GM19035 (cell line): ENCODE measurements around the gene GRB7.
"Not testable (repeated sequence)": the region's sequence is repeated elsewhere in the genome, so short reads cannot be mapped to it uniquely, and the experiment has no call there.

Experiments
- ATAC-seq: cut with Tn5 transposase; IDR thresholded peaks from one replicate; pipeline ENCODE4 v1.9.1; 2021; ENCODE audit not compliant: unreplicated experiment

Gene GRB7

DNA sequence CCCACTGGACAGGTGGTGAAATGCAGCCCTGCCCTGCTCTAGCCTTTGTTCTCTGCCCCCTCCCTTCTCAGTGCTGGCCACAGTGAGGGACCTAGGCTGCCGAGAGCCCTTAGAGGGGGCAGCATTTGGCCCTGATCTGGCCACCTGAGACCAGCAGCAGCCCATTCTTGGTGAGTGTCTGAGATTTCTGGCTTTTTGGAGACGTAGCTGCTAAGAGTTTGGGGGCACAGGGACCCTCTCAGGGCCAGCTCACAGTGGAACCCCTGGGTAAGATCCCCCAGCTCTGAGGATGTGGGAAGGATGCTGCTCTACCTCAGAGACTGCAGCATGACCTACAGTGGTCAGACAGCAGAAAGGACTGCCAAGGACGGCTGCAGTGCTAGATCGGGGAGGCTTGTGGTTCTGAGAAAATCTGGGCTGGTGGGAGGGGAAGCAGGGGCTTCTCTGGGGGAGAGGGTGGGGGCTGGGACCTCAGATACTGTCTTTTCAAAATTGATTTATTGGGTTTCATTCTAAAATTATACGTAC, 13.3 kb downstream of the GRB7 start:
- ATAC-seq = no peak

DNA sequence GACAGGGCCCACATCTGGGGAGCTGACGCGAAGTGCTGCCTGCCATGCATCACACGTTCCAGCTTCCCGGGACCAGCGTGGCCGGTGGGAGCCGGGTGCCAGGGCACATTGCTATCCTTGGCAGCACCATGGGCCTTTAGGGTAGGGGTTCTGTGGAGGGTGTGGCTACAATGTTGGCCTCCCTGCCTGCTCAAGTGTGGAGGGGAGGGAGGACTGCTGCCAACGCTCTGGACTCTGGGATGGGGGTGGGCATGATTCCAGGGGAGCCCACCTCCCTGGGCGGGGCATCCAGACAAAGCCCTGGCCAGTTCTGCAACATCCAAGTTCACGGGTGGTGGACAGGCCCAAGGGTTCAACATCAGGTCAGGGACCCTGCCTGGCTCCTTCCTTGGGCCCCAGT, 13.9 kb downstream of the GRB7 start:
- ATAC-seq = no peak

DNA sequence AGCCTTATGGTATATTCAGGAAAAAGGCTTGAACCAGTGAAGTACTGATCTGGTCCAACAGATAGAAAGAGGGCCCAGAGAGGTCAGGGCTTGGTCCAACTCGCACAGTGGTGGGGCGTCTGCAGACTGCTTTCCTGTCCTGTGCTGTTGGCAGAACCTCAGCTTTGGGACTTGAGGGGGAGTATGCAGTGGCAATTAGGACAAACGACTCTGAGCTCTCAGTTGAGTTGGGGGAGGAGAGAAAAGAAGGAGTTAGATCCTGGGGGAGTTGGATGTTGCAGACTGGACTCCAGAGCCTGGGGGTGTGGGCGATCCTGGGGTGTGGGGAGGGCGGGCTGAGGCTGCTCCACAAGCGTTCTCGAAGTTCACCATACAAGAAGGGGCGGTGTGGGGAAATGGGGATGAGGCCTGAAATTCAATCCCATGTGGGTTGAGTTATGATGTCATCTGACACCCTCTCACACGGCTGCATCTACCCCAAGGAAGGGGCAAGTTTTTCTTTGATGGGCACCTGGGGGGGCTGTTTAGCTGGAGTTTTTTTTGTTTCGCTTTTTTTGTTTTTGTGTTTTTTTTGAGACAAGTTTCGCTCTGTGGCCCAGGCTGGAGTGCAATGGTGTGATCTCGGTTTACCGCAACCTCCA, 14.6 kb downstream of the GRB7 start:
- no peak for ATAC-seq

DNA sequence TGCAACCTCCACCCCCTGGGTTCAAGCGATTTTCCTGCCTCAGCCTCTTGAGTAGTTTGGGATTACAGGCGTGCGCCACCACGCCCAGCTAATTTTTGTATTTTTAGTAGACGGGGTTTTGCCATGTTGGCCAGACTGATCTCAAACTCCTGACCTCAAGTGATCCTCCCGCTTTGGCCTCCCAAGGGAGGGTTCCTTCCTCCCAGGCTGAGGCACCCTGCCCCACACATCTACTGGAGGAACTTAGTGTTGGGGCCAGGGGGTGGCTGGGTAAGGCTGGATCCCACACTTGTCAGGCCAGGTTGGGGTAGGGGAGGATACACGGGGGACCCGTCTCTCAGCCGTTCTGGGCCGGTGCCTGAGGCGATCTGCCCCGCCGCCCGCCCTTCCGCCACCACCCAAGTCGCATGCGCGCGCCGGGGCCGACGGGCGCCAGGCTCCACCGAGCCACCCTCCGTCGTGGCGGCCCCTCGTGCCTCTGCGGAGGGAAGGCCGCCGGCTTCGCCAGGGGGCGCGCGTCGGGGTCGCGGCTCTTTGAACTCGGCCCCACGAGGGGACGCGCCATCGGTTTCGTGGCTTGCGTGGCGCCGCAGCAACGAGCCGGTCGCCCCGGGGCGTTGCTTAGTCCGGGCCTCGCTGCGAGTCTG, 15.9 kb downstream of the GRB7 start:
- peak; percentile 35 for ATAC-seq

DNA sequence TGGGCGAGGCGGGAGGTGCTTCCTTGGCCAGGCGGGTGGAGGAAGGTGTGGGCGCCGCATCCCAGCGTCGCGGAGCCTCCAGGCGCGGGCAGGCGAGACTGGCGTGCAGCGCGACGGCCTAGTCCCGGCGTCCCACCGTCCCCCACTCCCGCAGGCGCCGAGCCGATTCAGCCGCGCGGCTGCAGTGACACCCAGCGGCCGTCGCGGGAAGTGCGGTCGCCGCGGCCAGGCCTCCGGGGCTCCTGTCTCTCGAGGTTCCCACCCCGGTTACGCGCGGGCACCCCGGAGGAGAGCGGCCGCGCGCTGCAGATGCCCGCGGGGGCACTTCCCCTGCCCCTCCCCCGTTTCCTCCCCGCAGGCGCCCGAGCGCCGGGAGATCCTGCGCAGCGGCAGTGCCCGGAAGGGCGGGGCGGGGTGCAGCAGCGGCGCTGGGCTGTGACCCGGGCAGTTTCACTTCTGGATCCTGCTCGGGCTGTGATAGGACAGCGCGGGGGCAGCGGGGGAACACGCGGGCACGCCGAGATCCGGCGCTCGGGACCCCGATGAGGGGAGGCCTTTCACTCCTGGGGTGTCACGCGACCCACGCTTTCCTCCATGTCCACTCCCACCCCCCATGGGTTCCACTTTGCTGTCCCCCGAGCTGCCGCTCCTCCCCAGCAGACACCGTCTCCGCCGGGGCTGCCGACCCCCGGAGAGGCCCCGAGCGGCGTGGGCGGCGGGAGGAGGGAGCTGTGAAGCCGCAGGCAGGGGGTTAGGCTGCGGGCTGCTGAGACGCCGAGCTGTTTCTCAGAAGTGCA, 16.6 kb downstream of the GRB7 start:
- ATAC-seq = peak; percentile 66

DNA sequence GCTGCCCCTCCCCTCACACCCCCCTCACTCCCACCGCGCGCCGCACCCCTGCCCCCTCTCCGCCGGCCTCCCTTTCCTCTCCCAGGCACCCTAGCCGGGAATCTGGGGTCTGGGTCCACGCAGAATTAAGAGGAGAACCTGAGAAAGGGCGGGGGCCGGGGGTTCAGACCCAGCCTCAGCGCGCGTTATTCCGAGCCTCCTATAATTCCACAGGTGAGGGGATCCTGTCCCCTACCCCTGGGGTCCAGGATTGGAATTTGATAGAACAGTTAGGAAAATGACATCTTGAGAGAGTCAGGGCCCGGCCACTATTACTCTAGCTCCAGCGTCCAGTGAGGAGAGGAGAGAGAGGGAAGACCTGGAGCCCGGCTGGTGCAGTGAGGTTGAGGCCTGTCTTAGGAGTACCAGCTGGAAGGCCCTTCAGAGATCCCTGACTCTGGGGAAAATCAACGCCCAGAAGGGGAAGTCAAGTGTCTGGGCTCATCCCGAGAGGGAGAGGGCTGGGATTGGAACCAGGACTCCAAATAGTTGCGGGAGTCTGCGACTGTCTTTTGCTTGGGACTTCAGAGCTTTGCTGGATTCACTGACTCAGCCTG, 17.3 kb downstream of the GRB7 start:
- ATAC-seq = no peak

DNA sequence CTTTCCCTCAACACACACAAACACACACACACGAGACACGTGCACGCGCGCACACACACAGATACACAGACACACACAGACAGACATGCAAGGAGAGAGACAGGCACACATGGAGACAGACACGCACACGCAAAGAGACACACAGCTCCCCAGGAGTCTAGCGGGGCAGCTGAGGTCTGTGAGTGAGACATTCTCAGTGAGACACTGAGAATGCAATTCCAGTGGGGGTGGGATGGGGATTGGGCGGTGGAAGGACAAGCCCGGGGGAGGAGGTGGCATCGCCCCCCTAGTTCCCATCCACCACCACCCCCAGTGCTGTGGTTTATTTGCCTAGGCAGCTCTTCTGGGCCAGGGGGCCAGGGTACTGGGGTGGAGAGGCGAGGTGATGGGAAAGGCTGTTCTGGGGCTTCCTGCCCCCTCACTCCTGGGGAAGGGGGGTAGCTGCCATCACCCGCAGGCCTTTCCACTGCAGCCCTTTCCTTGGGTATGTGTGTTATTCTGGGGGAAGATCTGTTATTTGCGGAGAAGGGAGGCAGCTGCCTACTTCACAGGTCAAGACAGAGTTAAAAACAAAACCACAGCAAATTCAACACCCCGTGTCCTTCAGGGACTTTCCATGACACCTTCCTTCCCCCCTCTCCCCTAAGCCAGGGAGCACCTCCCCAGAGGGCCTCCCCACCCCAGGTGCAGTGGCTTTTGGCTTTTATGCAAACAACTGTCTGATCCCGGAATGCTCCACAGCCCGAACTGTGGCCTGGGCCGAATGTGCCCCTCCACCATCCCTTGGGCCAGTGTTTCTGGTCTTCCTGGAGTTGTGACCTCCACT, 18.0 kb downstream of the GRB7 start:
- peak; percentile 15 for ATAC-seq

DNA sequence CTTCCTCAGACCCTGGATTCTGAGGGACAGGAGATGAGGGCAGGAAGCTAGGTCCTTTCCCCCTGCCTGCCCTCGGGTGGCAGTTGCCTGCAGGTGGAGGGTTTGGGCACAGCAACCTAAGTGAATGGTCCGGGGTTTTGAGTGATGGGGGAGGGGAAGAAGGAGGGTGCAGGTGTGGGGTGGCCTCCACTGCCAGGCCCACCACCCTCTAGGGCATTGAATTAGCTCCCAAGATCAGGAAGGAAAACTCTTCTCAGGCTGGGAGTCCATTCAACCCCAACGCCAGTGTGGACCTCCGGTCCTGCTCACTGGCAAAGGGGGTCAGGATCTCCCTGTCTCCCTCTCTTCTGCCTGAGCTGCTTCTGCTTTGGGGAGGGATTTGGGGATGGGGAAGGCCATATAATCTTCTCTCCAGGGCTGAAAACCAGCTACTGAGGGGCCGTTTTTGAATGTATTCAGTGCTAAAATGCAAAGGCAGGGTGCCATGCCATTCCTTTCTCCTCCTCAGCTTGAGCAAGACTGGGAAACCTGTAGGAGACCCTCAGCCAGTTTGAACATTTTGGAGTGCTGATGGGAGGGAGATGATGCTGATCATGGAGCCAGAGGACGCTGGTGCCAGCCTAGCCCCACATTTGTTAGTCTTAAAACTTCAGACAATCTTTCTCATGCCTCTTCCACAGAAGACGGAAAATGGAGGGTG, 18.8 kb downstream of the GRB7 start:
- ATAC-seq = no peak

DNA sequence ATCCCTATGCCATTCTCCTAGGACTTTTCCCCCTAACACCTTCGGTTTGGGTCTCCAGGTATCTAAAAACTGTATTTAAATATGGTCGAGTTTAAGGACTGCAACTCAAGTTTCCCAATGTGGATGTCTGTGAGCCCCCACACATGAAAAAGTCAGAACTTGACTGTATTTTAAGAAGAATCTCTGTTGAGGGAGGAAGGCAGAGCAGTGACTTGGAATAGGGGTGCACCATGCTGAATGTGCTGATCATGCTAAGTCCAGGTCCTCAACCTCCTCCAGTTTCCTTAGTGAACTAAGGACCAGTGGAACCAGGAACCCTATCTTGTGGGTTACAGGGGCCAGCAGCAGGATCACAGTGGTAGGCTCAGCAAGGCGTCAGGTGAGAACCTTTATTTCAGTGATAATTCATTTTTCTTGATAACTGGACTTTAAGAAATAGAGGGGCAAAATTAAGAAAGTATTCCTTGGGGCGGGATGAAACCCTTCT, 19.5 kb downstream of the GRB7 start:
- ATAC-seq = no peak

DNA sequence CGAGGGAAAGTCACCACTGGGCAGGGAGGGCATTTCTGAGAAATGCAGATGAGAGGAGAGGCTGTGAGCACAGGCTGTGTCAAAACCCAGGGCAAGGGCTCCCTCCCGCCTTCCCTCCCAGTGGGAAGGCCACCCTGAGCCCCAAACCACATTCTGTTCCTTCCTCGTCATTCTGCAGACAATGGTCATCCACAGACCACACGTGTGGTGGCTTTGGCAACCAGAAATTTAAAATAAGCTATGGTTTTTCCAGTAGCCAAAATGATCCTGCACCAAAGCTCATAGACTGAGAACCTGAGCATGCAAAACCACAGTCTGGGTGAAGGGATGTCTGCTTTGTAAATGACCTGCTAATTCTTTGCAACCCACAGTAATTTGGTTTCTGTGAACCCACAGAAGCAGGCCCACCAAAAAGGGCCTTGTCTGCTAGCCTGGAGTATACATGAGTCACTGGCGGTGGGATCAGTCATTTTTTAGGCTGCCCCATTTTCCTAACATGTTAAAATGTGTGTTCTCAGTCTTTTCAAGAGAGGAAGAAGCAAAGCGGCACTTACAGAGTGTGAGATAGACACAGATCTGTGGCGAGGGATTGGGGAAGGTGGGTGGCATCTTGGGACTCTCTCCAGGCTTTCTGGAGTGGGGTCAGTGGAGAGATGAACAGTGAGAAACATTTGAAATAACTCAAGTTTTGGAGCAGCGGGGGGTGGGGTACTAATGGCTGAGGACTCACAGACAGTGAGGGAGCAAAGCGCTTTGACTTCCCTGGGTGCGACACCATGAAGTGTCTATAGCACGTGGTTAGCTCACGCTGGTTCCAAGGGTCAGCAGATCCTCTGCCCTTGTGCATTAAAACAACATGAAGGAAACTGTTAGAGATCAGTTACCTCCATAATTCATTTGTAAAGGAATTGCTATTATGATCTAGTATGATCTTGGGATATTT, 20.5 kb downstream of the GRB7 start:
- no peak for ATAC-seq

DNA sequence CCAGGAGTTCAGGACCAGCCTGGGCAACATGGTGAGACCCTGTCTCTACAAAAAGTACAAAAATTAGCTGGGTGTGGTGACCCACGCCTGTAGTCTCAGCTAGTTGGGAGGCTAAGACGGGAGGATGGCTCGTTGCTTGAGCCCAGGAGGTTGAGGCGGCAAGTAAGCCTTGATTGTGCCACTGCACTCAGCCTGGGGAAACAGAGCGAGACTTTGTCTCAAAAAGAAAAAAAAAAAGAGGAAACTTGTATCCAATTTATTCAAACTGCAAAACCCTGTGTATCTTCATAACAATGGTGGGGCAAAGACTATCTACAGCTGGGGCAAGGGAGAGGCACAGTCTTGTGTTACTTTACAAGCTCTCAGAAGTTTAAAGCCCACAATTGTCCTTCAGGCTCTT, 21.5 kb downstream of the GRB7 start:
- no peak for ATAC-seq

DNA sequence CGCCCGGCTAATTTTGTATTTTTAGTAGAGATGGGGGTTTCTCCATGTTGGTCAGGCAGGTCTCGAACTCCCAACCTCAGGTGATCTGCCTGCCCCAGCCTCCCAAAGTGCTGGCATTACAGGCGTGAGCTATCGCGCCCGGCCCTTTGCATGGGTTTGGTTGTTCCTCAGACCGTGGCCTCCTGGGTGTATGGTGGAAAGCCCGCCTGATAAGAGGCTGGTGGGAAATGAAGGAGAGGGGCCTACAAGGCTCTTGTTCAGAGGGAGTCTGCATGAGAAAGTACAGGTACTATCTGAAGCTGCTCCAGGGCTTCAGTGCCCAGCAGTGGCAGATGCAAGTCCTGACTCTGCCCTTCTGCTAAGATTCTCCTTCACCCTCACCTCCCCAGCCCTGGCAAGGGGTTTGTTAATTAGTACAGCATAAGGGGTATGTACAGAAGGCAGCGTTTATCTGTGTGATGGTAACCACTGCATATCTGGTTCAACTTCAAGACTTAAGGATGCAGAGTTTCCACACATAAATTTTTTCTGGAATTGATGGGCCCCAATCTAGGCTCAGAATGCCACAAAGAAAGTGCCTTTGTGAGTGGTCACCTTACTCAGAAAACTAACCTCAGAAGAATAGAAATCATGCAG, 24.2 kb downstream of the GRB7 start:
- no peak for ATAC-seq

DNA sequence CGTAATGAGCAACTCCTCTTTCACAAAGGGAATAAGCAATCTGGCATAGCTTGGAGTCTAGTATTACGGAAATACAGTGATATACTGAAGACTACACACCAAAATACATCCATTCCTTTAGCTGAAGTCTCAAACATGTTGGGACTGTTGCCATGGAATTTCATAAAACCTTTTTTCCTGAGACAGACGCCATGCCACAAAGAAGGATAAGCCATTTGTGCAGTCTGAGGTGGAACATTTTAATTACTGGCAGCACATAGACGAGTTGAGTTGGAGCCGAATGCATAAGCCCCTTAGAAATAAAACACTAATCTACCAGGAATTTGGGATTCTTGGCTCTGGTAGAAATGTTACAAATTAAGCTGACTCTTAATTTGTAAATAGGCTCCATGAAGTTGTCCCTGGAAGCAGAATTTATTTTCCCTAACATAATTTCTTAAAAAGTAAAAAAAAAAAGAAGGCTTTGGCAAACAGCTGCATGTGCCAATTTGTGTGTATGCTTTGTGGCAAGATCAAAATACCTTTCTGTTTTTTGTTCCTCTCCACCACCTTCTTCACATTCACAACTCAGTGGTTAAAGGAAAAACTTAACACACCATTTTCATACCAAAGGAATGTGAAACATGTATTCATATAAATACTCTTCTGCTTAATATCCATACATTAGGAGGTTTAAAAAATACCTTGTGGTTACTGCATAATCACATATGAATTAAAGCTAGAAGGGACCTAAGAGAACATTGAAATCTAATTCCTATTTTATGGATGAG, 25.5 kb downstream of the GRB7 start:
- no peak for ATAC-seq

DNA sequence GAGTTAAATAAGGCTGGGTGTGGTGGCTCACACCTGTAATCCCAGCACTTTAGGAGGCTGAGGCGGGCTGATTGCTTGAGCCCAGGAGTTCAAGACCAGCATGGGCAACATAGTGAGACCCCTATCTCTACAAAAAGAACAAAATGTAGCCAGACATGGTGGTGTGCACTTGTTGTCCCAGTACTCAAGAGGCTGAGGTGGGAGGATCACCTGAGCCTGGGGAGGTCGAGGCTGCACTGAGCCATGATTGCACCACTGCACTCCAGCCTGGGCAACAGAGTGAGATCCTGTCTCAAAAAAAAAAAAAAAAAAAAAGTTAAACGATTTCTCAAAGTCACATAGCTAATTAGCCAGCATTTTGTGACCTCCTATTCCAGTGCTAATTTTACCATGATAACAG, 26.4 kb downstream of the GRB7 start:
- not testable (repeated sequence) for ATAC-seq

DNA sequence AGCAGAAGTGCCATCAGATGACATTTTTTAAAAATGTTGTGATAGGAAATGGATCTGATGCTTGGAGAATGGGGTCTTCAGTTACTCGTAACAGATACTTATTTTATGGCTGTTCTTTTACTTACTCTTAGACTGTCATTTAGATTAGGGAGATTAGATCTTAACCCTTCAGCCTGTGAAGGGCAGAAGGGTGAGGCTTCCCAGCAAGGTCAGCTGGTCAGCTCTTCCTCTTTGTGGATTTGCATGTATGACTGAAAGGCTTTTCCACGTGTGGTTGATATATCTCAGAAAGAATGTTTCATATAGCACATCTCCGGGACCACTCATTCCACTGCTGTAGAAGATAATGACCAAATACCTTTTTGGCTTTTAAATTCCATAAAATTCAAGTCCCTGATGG, 27.4 kb downstream of the GRB7 start:
- no peak for ATAC-seq

DNA sequence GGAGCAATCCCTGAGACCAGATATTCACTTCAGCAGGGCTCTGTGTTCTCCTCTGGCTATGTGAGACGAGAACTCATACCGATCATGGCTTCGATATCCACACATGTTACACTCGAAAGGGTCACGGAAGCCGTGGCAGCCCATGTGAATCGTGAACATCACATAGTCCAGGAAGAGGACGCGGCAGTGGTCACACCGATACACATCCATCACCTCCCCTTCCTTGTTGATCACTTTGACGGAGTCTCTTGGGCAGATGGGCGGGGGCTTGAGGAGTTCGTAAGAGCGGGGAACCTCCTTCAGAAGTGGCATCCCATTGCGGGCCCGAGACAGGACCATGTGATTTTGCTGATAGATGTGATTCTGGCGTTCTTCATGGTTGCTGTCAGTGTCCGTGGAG, 28.0 kb downstream of the GRB7 start:
- ATAC-seq = no peak

DNA sequence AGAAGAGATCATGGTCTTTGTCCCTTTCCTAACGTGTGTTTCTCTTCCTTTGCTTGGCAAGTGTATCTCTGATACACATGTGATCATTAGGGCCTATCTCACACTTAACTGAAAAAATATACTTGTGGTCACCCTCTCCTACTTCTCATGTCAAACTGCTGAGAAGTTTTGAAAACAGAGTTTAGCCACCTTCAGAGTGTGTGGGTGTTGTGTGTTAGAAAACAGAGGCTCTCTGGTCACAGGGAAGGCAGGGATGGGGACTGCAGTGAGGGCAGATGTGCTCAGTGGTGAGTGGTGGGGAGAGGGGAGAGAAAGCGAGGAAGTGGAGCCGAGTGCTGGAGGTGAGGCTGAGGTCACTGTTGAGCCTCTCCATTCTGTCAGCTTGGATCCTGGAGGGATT, 29.4 kb downstream of the GRB7 start:
- no peak for ATAC-seq
